ENCODE data around the gene FCER1G. TPM values are rescaled to one million over a fixed set of nuclear protein-coding genes. Genes with fewer than 3 reads are reported as not detected.

The FCER1G gene
- polyA plus RNA-seq, 4 donors, result 11.6 to 79.8 (median 41.8) TPM

DNA sequence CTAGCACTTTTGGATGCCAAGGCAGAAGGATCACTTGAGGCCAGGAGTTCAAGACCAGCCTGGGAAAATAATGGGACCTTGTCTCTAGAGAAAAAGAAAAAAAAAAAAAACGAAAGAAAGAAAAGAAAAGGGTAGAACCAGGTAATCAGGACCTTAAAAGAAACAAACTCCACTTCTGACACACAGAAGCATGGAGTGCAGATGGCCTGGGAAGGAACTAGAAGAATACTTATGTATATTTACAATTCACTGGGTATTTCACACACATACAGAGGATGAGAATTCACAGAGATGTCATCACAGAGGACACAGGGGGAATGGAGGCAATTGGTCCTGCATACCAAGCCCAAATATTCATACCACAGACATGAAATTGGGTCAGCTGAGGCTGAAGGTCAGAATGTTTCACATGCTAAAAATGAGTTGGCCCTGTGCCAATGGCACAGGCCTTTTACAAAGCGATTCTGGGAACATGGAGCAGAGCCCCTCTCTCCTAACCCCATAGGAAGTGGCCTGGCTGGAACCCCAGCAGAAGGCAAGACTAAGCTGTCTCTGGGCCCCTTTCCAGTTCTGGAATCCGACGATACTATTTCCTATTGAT is 42.2 kb upstream of the FCER1G start:
- peak overlapping the region in 1 of 3 donors; percentile 52 for H3K27ac ChIP-seq (ENCODE audit: low read depth in 1 of 3, low read length in 2 of 3)
- DNase-seq (no peak), FAIRE-seq (no peak)
- H3K4me3 ChIP-seq (ENCODE audit: low read depth in 1 of 3, low read length in 3 of 3), result no peak overlapping the region
- WGBS, 3 donors, result 55 to 67% (median 55%) methylated on average over 4 of the region's 4 CpGs
- H3K4me1 ChIP-seq (ENCODE audit: control insufficient read depth in 3 of 3, insufficient read depth in 2 of 3, low read depth in 1 of 3, low read length in 2 of 3), result peaks cover 0 to 7% (median 3%) of the 10 kb centered on the region in 3 donors
- no peaks in the 10 kb centered on the region for H3K27me3 ChIP-seq (ENCODE audit: control insufficient read depth in 3 of 3, insufficient read depth in 3 of 3, low read length in 3 of 3)
- H3K36me3 ChIP-seq (ENCODE audit: control insufficient read depth in 3 of 3, insufficient read depth in 2 of 3, low read depth in 1 of 3, low read length in 3 of 3), result peaks cover 6 to 65% (median 10%) of the 10 kb centered on the region in 3 donors
- no peaks in the 10 kb centered on the region for H3K9me3 ChIP-seq (ENCODE audit: control insufficient read depth in 2 of 2, insufficient read depth in 1 of 2, low read depth in 1 of 2, low read length in 1 of 2)

GRCh38 chr1:161173711-161174110 is 41.4 kb upstream of the FCER1G start:
- peak overlapping the region in 1 of 3 donors; percentile 16 for H3K27ac ChIP-seq (ENCODE audit: low read depth in 1 of 3, low read length in 2 of 3)
- DNase-seq (no peak), FAIRE-seq (no peak)
- no peaks in the 10 kb centered on the region for H3K9me3 ChIP-seq (ENCODE audit: control insufficient read depth in 2 of 2, insufficient read depth in 1 of 2, low read depth in 1 of 2, low read length in 1 of 2)
- no peak overlapping the region for H3K4me3 ChIP-seq (ENCODE audit: low read depth in 1 of 3, low read length in 3 of 3)
- WGBS, 3 donors, result 94 to 96% (median 96%) methylated on average over 11 of the region's 11 CpGs
- H3K36me3 ChIP-seq (ENCODE audit: control insufficient read depth in 3 of 3, insufficient read depth in 2 of 3, low read depth in 1 of 3, low read length in 3 of 3), result peaks cover 6 to 58% (median 10%) of the 10 kb centered on the region in 3 donors
- no peaks in the 10 kb centered on the region for H3K27me3 ChIP-seq (ENCODE audit: control insufficient read depth in 3 of 3, insufficient read depth in 3 of 3, low read length in 3 of 3)
- H3K4me1 ChIP-seq (ENCODE audit: control insufficient read depth in 3 of 3, insufficient read depth in 2 of 3, low read depth in 1 of 3, low read length in 2 of 3), result peaks cover 0 to 7% (median 3%) of the 10 kb centered on the region in 3 donors

DNA sequence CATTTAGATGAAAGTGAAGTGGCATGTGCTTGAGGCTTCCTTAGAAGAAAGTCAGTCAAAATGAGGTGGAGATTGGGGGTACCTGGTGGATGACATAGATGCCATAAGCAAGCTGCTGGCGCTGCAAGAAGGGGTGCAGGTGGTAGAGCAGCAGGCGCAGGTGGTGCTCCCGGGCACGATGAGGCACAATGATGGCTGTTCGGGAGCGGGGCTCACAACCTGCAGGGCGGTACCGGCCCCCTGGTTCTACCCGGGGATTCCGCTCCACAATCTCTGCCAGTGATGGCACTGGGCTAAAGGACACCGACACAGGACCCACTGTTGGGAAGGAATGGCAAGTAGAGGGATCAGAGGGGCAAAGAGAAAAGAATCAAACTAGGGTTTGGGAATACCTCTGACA is 40.2 kb upstream of the FCER1G start:
- DNase-seq, result no peak
- H3K36me3 ChIP-seq (ENCODE audit: control insufficient read depth in 3 of 3, insufficient read depth in 2 of 3, low read depth in 1 of 3, low read length in 3 of 3), result peaks cover 6 to 48% (median 10%) of the 10 kb centered on the region in 3 donors
- peaks cover 0 to 7% (median 3%) of the 10 kb centered on the region in 3 donors for H3K4me1 ChIP-seq (ENCODE audit: control insufficient read depth in 3 of 3, insufficient read depth in 2 of 3, low read depth in 1 of 3, low read length in 2 of 3)
- peak overlapping the region in 1 of 3 donors; percentile 77 for H3K27ac ChIP-seq (ENCODE audit: low read depth in 1 of 3, low read length in 2 of 3)
- H3K9me3 ChIP-seq (ENCODE audit: control insufficient read depth in 2 of 2, insufficient read depth in 1 of 2, low read depth in 1 of 2, low read length in 1 of 2), result no peaks in the 10 kb centered on the region
- 96 to 98% (median 97%) methylated on average over 11 of the region's 11 CpGs for WGBS, 3 donors
- no peaks in the 10 kb centered on the region for H3K27me3 ChIP-seq (ENCODE audit: control insufficient read depth in 3 of 3, insufficient read depth in 3 of 3, low read length in 3 of 3)
- no peak for FAIRE-seq
- no peak overlapping the region for H3K4me3 ChIP-seq (ENCODE audit: low read depth in 1 of 3, low read length in 3 of 3)

DNA sequence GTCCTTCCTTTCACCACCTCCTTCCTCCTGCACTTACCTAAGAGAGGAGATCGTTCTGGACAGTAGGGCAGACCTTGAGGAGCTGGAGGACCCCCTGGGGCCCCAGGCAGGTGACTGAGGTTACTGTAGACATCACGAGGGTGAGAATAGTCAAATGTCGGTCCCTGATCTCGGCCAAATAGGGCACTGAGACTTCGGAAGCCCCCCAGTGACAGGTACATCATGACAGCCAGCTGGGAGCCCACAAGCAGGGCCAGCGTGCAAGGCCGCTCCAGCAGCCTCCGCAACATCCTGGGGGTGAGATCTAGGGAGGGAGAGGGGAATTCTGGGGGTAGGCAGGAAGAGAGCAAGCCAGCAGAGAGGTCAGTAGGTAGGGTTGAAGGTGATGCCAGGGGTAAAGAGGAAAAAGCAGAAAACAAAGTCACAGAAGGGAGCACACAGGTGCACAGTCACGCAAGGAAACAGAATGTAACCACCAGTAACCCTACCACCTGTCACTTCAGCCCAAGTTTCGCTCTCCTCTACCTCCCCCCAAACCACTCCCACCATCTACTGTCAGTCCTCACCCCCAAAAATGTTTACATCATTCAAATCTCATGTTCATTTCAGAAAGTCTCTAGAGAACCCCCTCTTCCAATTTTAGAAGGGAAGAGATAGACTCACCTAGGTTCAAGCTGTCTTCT is 39.2 kb upstream of the FCER1G start:
- Histone ChIP-seq H3K36me3 (ENCODE audit: control insufficient read depth in 3 of 3, insufficient read depth in 2 of 3, low read depth in 1 of 3, low read length in 3 of 3) (peaks cover 6 to 40% (median 10%) of the 10 kb centered on the region in 3 donors), H3K4me1 (ENCODE audit: control insufficient read depth in 3 of 3, insufficient read depth in 2 of 3, low read depth in 1 of 3, low read length in 2 of 3) (peaks cover 0 to 7% (median 3%) of the 10 kb centered on the region in 3 donors), H3K27me3 (ENCODE audit: control insufficient read depth in 3 of 3, insufficient read depth in 3 of 3, low read length in 3 of 3) (no peaks in the 10 kb centered on the region), H3K4me3 (ENCODE audit: low read depth in 1 of 3, low read length in 3 of 3) (peak overlapping the region in 1 of 3 donors; percentile 65), H3K9me3 (ENCODE audit: control insufficient read depth in 2 of 2, insufficient read depth in 1 of 2, low read depth in 1 of 2, low read length in 1 of 2) (no peaks in the 10 kb centered on the region), H3K27ac (ENCODE audit: low read depth in 1 of 3, low read length in 2 of 3) (peak overlapping the region in 1 of 3 donors; percentile 93)
- 78 to 87% (median 85%) methylated on average over 10 of the region's 10 CpGs for WGBS, 3 donors
- FAIRE-seq, result no peak
- DNase-seq, result no peak

GRCh38 chr1:161176468-161177111 is 38.5 kb upstream of the FCER1G start:
- FAIRE-seq (no peak), DNase-seq (no peak)
- H3K27me3 ChIP-seq (ENCODE audit: control insufficient read depth in 3 of 3, insufficient read depth in 3 of 3, low read length in 3 of 3), result no peaks in the 10 kb centered on the region
- H3K36me3 ChIP-seq (ENCODE audit: control insufficient read depth in 3 of 3, insufficient read depth in 2 of 3, low read depth in 1 of 3, low read length in 3 of 3), result peaks cover 4 to 33% (median 10%) of the 10 kb centered on the region in 3 donors
- peak overlapping the region; percentile 56 to 93 (median 76) for H3K27ac ChIP-seq (ENCODE audit: low read depth in 1 of 3, low read length in 2 of 3)
- H3K4me1 ChIP-seq (ENCODE audit: control insufficient read depth in 3 of 3, insufficient read depth in 2 of 3, low read depth in 1 of 3, low read length in 2 of 3), result peaks cover 0 to 7% (median 3%) of the 10 kb centered on the region in 3 donors
- no peaks in the 10 kb centered on the region for H3K9me3 ChIP-seq (ENCODE audit: control insufficient read depth in 2 of 2, insufficient read depth in 1 of 2, low read depth in 1 of 2, low read length in 1 of 2)
- 9 to 14% (median 13%) methylated on average over 16 to 17 of the region's 17 CpGs for WGBS, 3 donors
- peak overlapping the region; percentile 65 to 94 (median 77) for H3K4me3 ChIP-seq (ENCODE audit: low read depth in 1 of 3, low read length in 3 of 3)

DNA sequence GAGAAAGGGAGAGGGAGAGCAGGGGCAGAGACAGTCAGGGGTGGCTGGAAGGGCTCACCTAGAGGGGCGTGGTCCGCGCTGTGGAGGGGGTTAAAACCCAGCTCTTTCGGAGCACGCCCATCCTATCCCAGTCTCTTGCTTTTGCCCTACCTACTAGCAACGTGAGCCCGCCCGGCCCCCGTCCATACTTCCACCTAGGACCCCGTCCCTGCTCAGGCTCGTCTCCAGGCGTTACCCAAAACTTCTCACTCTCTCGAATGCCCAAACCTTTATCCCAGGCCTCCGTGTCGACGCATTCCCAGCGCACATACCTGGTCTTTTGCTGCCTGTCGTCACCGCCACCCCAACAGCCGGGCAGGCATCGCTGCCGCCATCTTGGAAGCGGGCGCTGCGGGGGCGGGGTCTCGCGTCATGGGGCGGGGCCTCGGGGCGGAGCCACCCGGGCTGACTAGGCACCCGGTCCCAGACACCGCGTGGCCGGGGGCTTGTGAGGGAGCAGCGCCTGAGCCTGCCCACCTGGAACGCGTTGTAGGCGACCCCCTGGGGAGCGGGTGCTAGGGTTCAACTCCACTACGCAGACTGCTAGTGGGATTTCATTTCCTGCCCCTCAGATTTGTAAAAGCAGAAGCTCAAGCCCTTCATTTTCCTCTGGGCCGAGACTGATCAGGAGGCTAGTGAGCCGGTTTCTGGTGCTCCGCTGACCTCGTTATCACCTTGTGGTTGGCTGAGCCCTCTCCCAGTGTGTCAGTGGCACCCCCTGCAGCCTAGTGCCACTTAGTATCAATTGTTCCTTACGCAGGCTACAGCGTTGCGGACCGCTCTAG is 37.8 kb upstream of the FCER1G start, which contains the start of gene B4GALT3:
TSS of gene B4GALT3 (minus strand) at position 396 of the 824 bp plus-strand sequence. CDS start 1,447 bp downstream, outside the sequence.
- Histone ChIP-seq H3K4me1 (ENCODE audit: control insufficient read depth in 3 of 3, insufficient read depth in 2 of 3, low read depth in 1 of 3, low read length in 2 of 3) (peaks cover 0 to 7% (median 3%) of the 10 kb centered on the region in 3 donors), H3K27ac (ENCODE audit: low read depth in 1 of 3, low read length in 2 of 3) (peak within 1 kb of the TSS; percentile 60 to 93 (median 76)), H3K27me3 (ENCODE audit: control insufficient read depth in 3 of 3, insufficient read depth in 3 of 3, low read length in 3 of 3) (no peaks in the 10 kb centered on the region), H3K36me3 (ENCODE audit: control insufficient read depth in 3 of 3, insufficient read depth in 2 of 3, low read depth in 1 of 3, low read length in 3 of 3) (peaks cover 4 to 26% (median 10%) of the 10 kb centered on the region in 3 donors), H3K9me3 (ENCODE audit: control insufficient read depth in 2 of 2, insufficient read depth in 1 of 2, low read depth in 1 of 2, low read length in 1 of 2) (no peaks in the 10 kb centered on the region), H3K4me3 (ENCODE audit: low read depth in 1 of 3, low read length in 3 of 3) (peak within 1 kb of the TSS; percentile 65 to 94 (median 77))
- 2 to 5% (median 4%) methylated on average over 46 to 50 of the region's 50 CpGs for WGBS, 3 donors
- no peak for FAIRE-seq
- peak; percentile 83 to 96 for DNase-seq

DNA sequence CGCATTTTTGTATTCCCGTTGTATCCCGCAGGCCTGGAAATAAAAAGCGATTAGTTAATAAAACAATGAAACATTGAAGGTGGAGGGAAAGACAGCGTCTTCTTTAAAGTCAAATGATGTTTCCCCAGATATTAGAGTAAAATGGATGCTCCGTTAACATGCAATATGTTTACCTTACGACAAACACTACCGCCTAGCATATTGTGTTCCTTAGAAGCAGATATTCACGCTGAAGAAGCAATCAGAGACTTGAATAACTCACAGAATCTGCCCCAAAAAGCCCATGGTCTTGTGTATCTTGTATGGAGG is 37.2 kb upstream of the FCER1G start:
- FAIRE-seq (no peak), DNase-seq (no peak)
- WGBS, 3 donors, result 20 to 56% (median 44%) methylated on average over 9 of the region's 9 CpGs
- Histone ChIP-seq H3K4me1 (ENCODE audit: control insufficient read depth in 3 of 3, insufficient read depth in 2 of 3, low read depth in 1 of 3, low read length in 2 of 3) (peaks cover 0 to 7% (median 3%) of the 10 kb centered on the region in 3 donors), H3K27me3 (ENCODE audit: control insufficient read depth in 3 of 3, insufficient read depth in 3 of 3, low read length in 3 of 3) (no peaks in the 10 kb centered on the region), H3K4me3 (ENCODE audit: low read depth in 1 of 3, low read length in 3 of 3) (peak overlapping the region; percentile 65 to 94 (median 77)), H3K9me3 (ENCODE audit: control insufficient read depth in 2 of 2, insufficient read depth in 1 of 2, low read depth in 1 of 2, low read length in 1 of 2) (no peaks in the 10 kb centered on the region), H3K27ac (ENCODE audit: low read depth in 1 of 3, low read length in 2 of 3) (peak overlapping the region; percentile 60 to 93 (median 76)), H3K36me3 (ENCODE audit: control insufficient read depth in 3 of 3, insufficient read depth in 2 of 3, low read depth in 1 of 3, low read length in 3 of 3) (peaks cover 2 to 22% (median 10%) of the 10 kb centered on the region in 3 donors)

DNA sequence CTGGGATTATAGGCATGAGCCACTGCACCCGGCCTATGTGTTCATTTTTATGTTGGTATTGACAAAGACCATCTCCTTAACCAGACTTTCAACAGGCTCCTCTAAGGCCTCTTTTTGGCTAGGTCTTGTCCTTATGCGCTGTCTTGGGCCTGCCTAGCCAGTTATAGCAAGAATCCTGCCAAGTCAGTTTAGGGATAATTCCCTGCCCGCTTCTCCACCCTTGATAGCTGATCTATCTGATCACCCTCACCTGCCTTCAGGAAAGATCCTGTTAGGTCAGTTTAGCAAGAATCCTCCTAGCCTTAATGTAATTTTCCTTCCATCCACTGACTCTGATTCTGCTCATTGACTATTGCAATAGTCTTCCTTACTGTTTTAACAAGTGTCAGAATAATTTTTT is 35.4 kb upstream of the FCER1G start:
- Histone ChIP-seq H3K4me1 (ENCODE audit: control insufficient read depth in 3 of 3, insufficient read depth in 2 of 3, low read depth in 1 of 3, low read length in 2 of 3) (peaks cover 0 to 7% (median 0%) of the 10 kb centered on the region in 3 donors), H3K36me3 (ENCODE audit: control insufficient read depth in 3 of 3, insufficient read depth in 2 of 3, low read depth in 1 of 3, low read length in 3 of 3) (peaks cover 0 to 11% (median 5%) of the 10 kb centered on the region in 3 donors), H3K9me3 (ENCODE audit: control insufficient read depth in 2 of 2, insufficient read depth in 1 of 2, low read depth in 1 of 2, low read length in 1 of 2) (no peaks in the 10 kb centered on the region), H3K27ac (ENCODE audit: low read depth in 1 of 3, low read length in 2 of 3) (no peak overlapping the region), H3K4me3 (ENCODE audit: low read depth in 1 of 3, low read length in 3 of 3) (no peak overlapping the region), H3K27me3 (ENCODE audit: control insufficient read depth in 3 of 3, insufficient read depth in 3 of 3, low read length in 3 of 3) (no peaks in the 10 kb centered on the region)
- FAIRE-seq (no peak), DNase-seq (no peak)
- 80 to 91% (median 89%) methylated on average over 3 of the region's 3 CpGs for WGBS, 3 donors

Measured in small intestine (tissue), 7 donors.